Naive thymus-derived CD4-positive, alpha-beta T cell (primary cell): Measurements from ENCODE around the gene MBP. TPM values are rescaled to one million over a fixed set of nuclear protein-coding genes. Genes with fewer than 3 reads are reported as not detected.

Experiments used
- ATAC-seq: fragments of 150-1000 bp; cut with Tn5 transposase; 2 replicates; pipeline ENCODE4 v1.10.0; 2021; ENCODE audit warnings: mild to moderate bottlenecking, moderate library complexity
- CTCF ChIA-PET: fragments of 350-600 bp; sonication (Branson Sonifier 250); formaldehyde crosslinking; loops from one replicate; lab custom pipeline; 2021; ENCODE audit warnings: antibody characterized with exemption; lab: Charles Lee
- POLR2A ChIA-PET: fragments of 350-600 bp; sonication (Branson Sonifier 250); formaldehyde crosslinking; loops from one replicate; lab custom pipeline; 2021; ENCODE audit warnings: antibody characterized with exemption, inconsistent platforms; lab: Charles Lee
- DNase-seq, 9 donors: peaks; one replicate each; pipeline versions ENCODE4 v3.0.0 to v3.0.0-alpha.2; 2020 to 2022; ENCODE audit warnings: mixed read lengths in 1 of 9
- H3K27ac ChIP-seq: one replicate; pipeline ENCODE4 v1.7.0; 2013; ENCODE audit warnings: mild to moderate bottlenecking, low read depth, low read length, moderate library complexity
- H3K27me3 ChIP-seq, 2 donors: one replicate each; pipeline ENCODE4 v1.7.0; 2013; ENCODE audit warnings: low read length in 2 of 2, mild to moderate bottlenecking in 2 of 2, moderate library complexity in 2 of 2; ENCODE audit not compliant: control insufficient read depth in 2 of 2, insufficient read depth in 2 of 2
- H3K36me3 ChIP-seq, 3 experiments: 1 replicate in 2 of 3; 2 replicates in 1 of 3; pipeline ENCODE4 v1.7.0; 2013; ENCODE audit warnings: low read length in 3 of 3, mild to moderate bottlenecking in 3 of 3, moderate library complexity in 1 of 3; ENCODE audit not compliant: insufficient read depth in 3 of 3, control insufficient read depth in 2 of 3
- H3K4me1 ChIP-seq, 2 donors: one replicate each; pipeline ENCODE4 v1.7.0; 2013; ENCODE audit warnings: low read length in 2 of 2, mild to moderate bottlenecking in 2 of 2, moderate library complexity in 1 of 2; ENCODE audit not compliant: control insufficient read depth in 2 of 2, insufficient read depth in 2 of 2
- H3K4me3 ChIP-seq: 2 replicates; pipeline ENCODE4 v1.7.0; 2013; ENCODE audit warnings: mild to moderate bottlenecking, low read length
- H3K9me3 ChIP-seq, 3 experiments: 1 replicate in 2 of 3; 2 replicates in 1 of 3; pipeline ENCODE4 v1.7.0; 2013; ENCODE audit warnings: low read length in 3 of 3; ENCODE audit not compliant: control insufficient read depth in 2 of 3
- H3K27ac Mint-ChIP-seq, 9 donors: one replicate each; pipeline ENCODE4 v1.8.0; 2020 to 2022; ENCODE audit warnings: mixed read lengths in 9 of 9, mild to moderate bottlenecking in 8 of 9, moderate library complexity in 5 of 9, inconsistent platforms in 2 of 9
- H3K27me3 Mint-ChIP-seq, 5 donors: one replicate each; pipeline ENCODE4 v1.8.0; 2021 to 2022; ENCODE audit warnings: mixed read lengths in 5 of 5, mild to moderate bottlenecking in 1 of 5
- H3K36me3 Mint-ChIP-seq, 5 donors: one replicate each; pipeline ENCODE4 v1.8.0; 2020 to 2022; ENCODE audit warnings: mixed read lengths in 5 of 5, mild to moderate bottlenecking in 3 of 5, inconsistent platforms in 1 of 5
- H3K4me1 Mint-ChIP-seq, 7 donors: one replicate each; pipeline ENCODE4 v1.8.0; 2020 to 2022; ENCODE audit warnings: mixed read lengths in 7 of 7, mild to moderate bottlenecking in 3 of 7, inconsistent platforms in 1 of 7
- H3K4me3 Mint-ChIP-seq, 10 donors: one replicate each; pipeline ENCODE4 v1.8.0; 2020 to 2022; ENCODE audit warnings: mild to moderate bottlenecking in 10 of 10, mixed read lengths in 10 of 10, moderate library complexity in 6 of 10, inconsistent platforms in 2 of 10
- H3K9me3 Mint-ChIP-seq, 11 donors: one replicate each; pipeline ENCODE4 v1.8.0; 2020 to 2022; ENCODE audit warnings: mixed read lengths in 11 of 11, mild to moderate bottlenecking in 4 of 11, inconsistent platforms in 1 of 11, moderate library complexity in 1 of 11
- intact Hi-C, 2 donors: fragments of 100-400 bp; cut with micrococcal nuclease; formaldehyde crosslinking; loops; one replicate each; pipeline ENCODE4 v1.15.1; 2023
- polyA plus RNA-seq, 2 donors: library from polyadenylated mRNA; unstranded; fragments of 300-500 nt; fragmentation: Illumina TruSeq; gene quantifications; one replicate each; pipeline ENCODE4 v1.2.3, GENCODE V29; 2021
- total RNA-seq, 6 experiments: library from RNA in 5 of 6; stranded (reverse) in 5 of 6; gene quantifications; 1 replicate in 5 of 6; 2 replicates in 1 of 6; pipeline ENCODE4 v1.2.3 and lab custom pipeline; 2021 to 2026

MBP gene
- total and polyA plus RNA-seq, 7 experiments from 2014 or later: 88.3 to 152 (median 107) TPM

- Mint-ChIP-seq H3K36me3 (no peaks in the 10 kb centered on the region), H3K9me3 (no peaks in the 10 kb centered on the region), H3K4me1 (peaks cover 0 to 4% (median 0%) of the 10 kb centered on the region in 7 donors), H3K4me3 (no peak overlapping the region), H3K27me3 (peaks cover 0 to 9% (median 0%) of the 10 kb centered on the region in 5 donors), H3K27ac (peak overlapping the region in 1 of 9 donors; percentile 15)
- DNase-seq (no peak), ATAC-seq (no peak)
- no peaks in the 10 kb centered on the region for H3K36me3 ChIP-seq
- intact Hi-C loops: no loop called here
- no peak overlapping the region for H3K4me3 ChIP-seq
- no peaks in the 10 kb centered on the region for H3K4me1 ChIP-seq
- no peaks in the 10 kb centered on the region for H3K27me3 ChIP-seq
- ChIA-PET POLR2A (no interaction called here), CTCF (no interaction called here)
- no peak overlapping the region for H3K27ac ChIP-seq
- no peaks in the 10 kb centered on the region for H3K9me3 ChIP-seq
Measured at GRCh38 chr18:77168811-77169311, 36.3 kb upstream of the MBP start.

- ChIA-PET POLR2A (no interaction called here), CTCF (no interaction called here)
- H3K27ac ChIP-seq: no peak overlapping the region
- Mint-ChIP-seq H3K9me3 (no peaks in the 10 kb centered on the region), H3K27ac (no peak overlapping the region), H3K36me3 (no peaks in the 10 kb centered on the region), H3K4me1 (peaks cover 0 to 4% (median 0%) of the 10 kb centered on the region in 7 donors), H3K27me3 (peaks cover 0 to 10% (median 6%) of the 10 kb centered on the region in 5 donors), H3K4me3 (no peak overlapping the region)
- H3K4me3 ChIP-seq: no peak overlapping the region
- no peaks in the 10 kb centered on the region for H3K27me3 ChIP-seq
- H3K9me3 ChIP-seq: no peaks in the 10 kb centered on the region
- no peaks in the 10 kb centered on the region for H3K4me1 ChIP-seq
- DNase-seq: no peak
- H3K36me3 ChIP-seq: no peaks in the 10 kb centered on the region
- ATAC-seq: no peak
- intact Hi-C loops: no loop called here
Measured at GRCh38 chr18:77167251-77167650, 34.7 kb upstream of the MBP start.

GRCh38 chr18:77166523-77166922 is 33.9 kb upstream of the MBP start:
- no peak overlapping the region for H3K27ac ChIP-seq
- Mint-ChIP-seq H3K27me3 (peaks cover 0 to 15% (median 6%) of the 10 kb centered on the region in 5 donors), H3K9me3 (no peaks in the 10 kb centered on the region), H3K36me3 (no peaks in the 10 kb centered on the region), H3K4me1 (peaks cover 0 to 4% (median 0%) of the 10 kb centered on the region in 7 donors), H3K27ac (no peak overlapping the region), H3K4me3 (no peak overlapping the region)
- CTCF ChIA-PET: interaction anchor here (1.0 kb wide), 1 partner anchor 97 kb away, joined by 4 read pairs; no protein-coding TSS in a partner anchor
- H3K4me3 ChIP-seq: no peak overlapping the region
- DNase-seq: no peak
- H3K27me3 ChIP-seq: no peaks in the 10 kb centered on the region
- no peaks in the 10 kb centered on the region for H3K36me3 ChIP-seq
- ATAC-seq: no peak
- H3K9me3 ChIP-seq: no peaks in the 10 kb centered on the region
- no peaks in the 10 kb centered on the region for H3K4me1 ChIP-seq
- POLR2A ChIA-PET: no interaction called here
- intact Hi-C loops: no loop called here

- Mint-ChIP-seq H3K4me3 (no peak overlapping the region), H3K4me1 (peaks cover 0 to 4% (median 0%) of the 10 kb centered on the region in 7 donors), H3K27ac (no peak overlapping the region), H3K36me3 (no peaks in the 10 kb centered on the region), H3K27me3 (peaks cover 0 to 13% (median 6%) of the 10 kb centered on the region in 5 donors), H3K9me3 (no peaks in the 10 kb centered on the region)
- Histone ChIP-seq H3K4me3 (no peak overlapping the region), H3K9me3 (no peaks in the 10 kb centered on the region), H3K27ac (no peak overlapping the region), H3K27me3 (no peaks in the 10 kb centered on the region), H3K36me3 (no peaks in the 10 kb centered on the region), H3K4me1 (no peaks in the 10 kb centered on the region)
- intact Hi-C loops: no loop called here
- ChIA-PET POLR2A (no interaction called here), CTCF (interaction anchor here (1.0 kb wide), 1 partner anchor 96 kb away, joined by 4 read pairs; no protein-coding TSS in a partner anchor)
- DNase-seq (no peak), ATAC-seq (no peak)
Measured at GRCh38 chr18:77165503-77166188, 33.1 kb upstream of the MBP start.

- H3K9me3 ChIP-seq: no peaks in the 10 kb centered on the region
- no peaks in the 10 kb centered on the region for H3K27me3 ChIP-seq
- H3K4me1 ChIP-seq: no peaks in the 10 kb centered on the region
- Mint-ChIP-seq H3K4me3 (no peak overlapping the region), H3K27ac (no peak overlapping the region), H3K9me3 (no peaks in the 10 kb centered on the region), H3K4me1 (peaks cover 0 to 4% (median 0%) of the 10 kb centered on the region in 7 donors), H3K27me3 (peaks cover 0 to 18% (median 6%) of the 10 kb centered on the region in 5 donors), H3K36me3 (no peaks in the 10 kb centered on the region)
- ChIA-PET CTCF (no interaction called here), POLR2A (no interaction called here)
- DNase-seq (no peak), ATAC-seq (no peak)
- intact Hi-C loops: no loop called here
- H3K4me3 ChIP-seq: no peak overlapping the region
- H3K27ac ChIP-seq: no peak overlapping the region
- H3K36me3 ChIP-seq: no peaks in the 10 kb centered on the region
Measured at GRCh38 chr18:77164763-77165485, 32.3 kb upstream of the MBP start.

- H3K36me3 Mint-ChIP-seq: no peaks in the 10 kb centered on the region
- Histone ChIP-seq H3K27ac (no peak overlapping the region), H3K9me3 (no peaks in the 10 kb centered on the region), H3K36me3 (no peaks in the 10 kb centered on the region), H3K4me1 (no peaks in the 10 kb centered on the region), H3K4me3 (no peak overlapping the region), H3K27me3 (no peaks in the 10 kb centered on the region)
- H3K27me3 Mint-ChIP-seq: peaks cover 0 to 20% (median 6%) of the 10 kb centered on the region in 5 donors
- H3K4me1 Mint-ChIP-seq: peaks cover 0 to 4% (median 0%) of the 10 kb centered on the region in 7 donors
- POLR2A ChIA-PET: no interaction called here
- intact Hi-C loops: no loop called here
- DNase-seq (no peak), ATAC-seq (no peak)
- CTCF ChIA-PET: no interaction called here
- H3K9me3 Mint-ChIP-seq: no peaks in the 10 kb centered on the region
- H3K4me3 Mint-ChIP-seq: no peak overlapping the region
- no peak overlapping the region for H3K27ac Mint-ChIP-seq
Measured at GRCh38 chr18:77164026-77164425, 31.4 kb upstream of the MBP start.
